Activated CD4-positive, alpha-beta T cell treated with anti-CD3 and anti-CD28 coated beads, Interleukin-2, amount 50 U/mL, for 24 hours (primary cell): ENCODE measurements around the gene L1TD1.
"Not testable (repeated sequence)": the region's sequence is repeated elsewhere in the genome, so short reads cannot be mapped to it uniquely, and the experiment has no call there.

ENCODE experiments used
- DNase-seq, 2 donors: peaks; one replicate each; pipeline ENCODE4 v3.0.0-alpha.2; 2020; ENCODE audit warnings: low read depth in 1 of 2, low spot score in 1 of 2

Gene L1TD1

GRCh38 chr1:62234688-62235087 lies 40.0 kb downstream of the L1TD1 start:
- no peak for DNase-seq

GRCh38 chr1:62235576-62235975 lies 40.9 kb downstream of the L1TD1 start:
- DNase-seq: no peak

- DNase-seq: no peak
These were observed 42.7 kb downstream of the L1TD1 start for GRCh38 chr1:62237361-62237760.

GRCh38 chr1:62237950-62238374 lies 43.3 kb downstream of the L1TD1 start:
- no peak for DNase-seq

GRCh38 chr1:62238507-62238906 lies 43.9 kb downstream of the L1TD1 start:
- no peak for DNase-seq

GRCh38 chr1:62239652-62240403 lies 45.2 kb downstream of the L1TD1 start:
- not testable (repeated sequence) for DNase-seq

GRCh38 chr1:62240651-62241370 lies 46.2 kb downstream of the L1TD1 start:
- no peak for DNase-seq

- no peak for DNase-seq
These were observed 46.9 kb downstream of the L1TD1 start for GRCh38 chr1:62241371-62242131.

GRCh38 chr1:62244380-62244779 lies 49.7 kb downstream of the L1TD1 start:
- not testable (repeated sequence) for DNase-seq

- DNase-seq: no peak
These were observed 50.6 kb downstream of the L1TD1 start for GRCh38 chr1:62245201-62245600.

GRCh38 chr1:62247391-62248168 lies 52.9 kb downstream of the L1TD1 start:
- DNase-seq: no peak

- DNase-seq: no peak
These were observed 55.6 kb downstream of the L1TD1 start for GRCh38 chr1:62250126-62250726.

GRCh38 chr1:62259551-62259950 lies 64.9 kb downstream of the L1TD1 start:
- no peak for DNase-seq

GRCh38 chr1:62260688-62261087 lies 66.0 kb downstream of the L1TD1 start:
- DNase-seq: no peak
